Neural progenitor cell (in vitro differentiated cells): ENCODE data around the gene ADARB2.

Experiments used
- CTCF ChIP-seq: fragments of 200-600 bp; sonication (generic); IDR thresholded peaks from 2 replicates; pipeline ENCODE4 v1.5.1; 2017; ENCODE audit warnings: antibody characterized with exemption, mild to moderate bottlenecking
- EZH2 ChIP-seq: fragments of 200-600 bp; sonication (generic); IDR thresholded peaks from 2 replicates; pipeline ENCODE4 v1.6.1; 2017; ENCODE audit warnings: antibody characterized with exemption, mild to moderate bottlenecking, moderate library complexity
- EZH2phosphoT487 ChIP-seq: fragments of 200-600 bp; sonication (generic); IDR thresholded peaks from 2 replicates; pipeline ENCODE4 v1.6.1; 2017; ENCODE audit warnings: antibody characterized with exemption

- TF ChIP-seq CTCF (no peak), EZH2 (no peak), EZH2phosphoT487 (no peak)
Observed at GRCh38 chr10:1152386-1153250, 584.7 kb downstream of the ADARB2 start.
